SU-DHL-6 (cell line): Measurements from ENCODE around the gene CITED2.

Experiments
- H2AFZ ChIP-seq: fragments of 200-600 bp; sonication (generic); 2 replicates; pipeline ENCODE4 v1.6.1; 2014; ENCODE audit warnings: low read depth, mild to moderate bottlenecking, moderate library complexity, mixed read lengths, antibody characterized with exemption, low read length; ENCODE audit not compliant: severe bottlenecking
- H3F3A ChIP-seq: fragments of 200-600 bp; shearing (Covaris generic); 2 replicates; pipeline ENCODE4 v1.6.0; 2016; ENCODE audit warnings: antibody characterized with exemption, mild to moderate bottlenecking; ENCODE audit not compliant: insufficient read depth
- H3K27ac ChIP-seq: fragments of 200-600 bp; sonication (generic); 2 replicates; pipeline ENCODE4 v1.5.1; 2016; ENCODE audit warnings: low read depth, mild to moderate bottlenecking, low read length, moderate library complexity, mixed read lengths
- H3K27me3 ChIP-seq: fragments of 200-600 bp; sonication (generic), shearing (Covaris generic); 2 replicates; pipeline ENCODE4 v1.6.0; 2014; ENCODE audit warnings: mild to moderate bottlenecking, low read length
- H3K36me3 ChIP-seq: fragments of 200-600 bp; sonication (generic); 2 replicates; pipeline ENCODE4 v1.6.1; 2014; ENCODE audit warnings: mild to moderate bottlenecking, low read length, mixed read lengths
- H3K4me2 ChIP-seq: fragments of 300-600, 200-600 bp; shearing (Covaris generic), sonication (generic); 2 replicates; pipeline ENCODE4 v1.6.0; 2014; ENCODE audit warnings: low read length, low read depth, mild to moderate bottlenecking; ENCODE audit not compliant: poor library complexity, severe bottlenecking
- H3K4me3 ChIP-seq: fragments of 200-600 bp; sonication (generic); 2 replicates; pipeline ENCODE4 v1.5.1; 2014; ENCODE audit warnings: antibody characterized with exemption, low read length, mild to moderate bottlenecking, mixed read lengths; ENCODE audit not compliant: insufficient read depth, poor library complexity, severe bottlenecking
- H3K79me2 ChIP-seq: fragments of 200-600 bp; sonication (generic); 2 replicates; pipeline ENCODE4 v1.6.1; 2014; ENCODE audit warnings: mild to moderate bottlenecking, low read length, moderate library complexity; ENCODE audit not compliant: insufficient read depth
- H3K9ac ChIP-seq: fragments of 200-600 bp; sonication (generic); 2 replicates; pipeline ENCODE4 v1.7.0; 2014; ENCODE audit warnings: mild to moderate bottlenecking, low read length
- H3K9me2 ChIP-seq: fragments of 200-600 bp; sonication (generic); replicated peaks from 2 replicates; pipeline ENCODE4 v1.6.1; 2014; ENCODE audit warnings: low read length; ENCODE audit not compliant: insufficient read depth
- H3K9me3 ChIP-seq: fragments of 200-600 bp; sonication (generic); 2 replicates; pipeline ENCODE4 v1.6.1; 2014; ENCODE audit warnings: low read length, mixed read lengths; ENCODE audit not compliant: insufficient read depth
- H4K20me1 ChIP-seq: fragments of 200-600 bp; sonication (generic); 2 replicates; pipeline ENCODE4 v1.6.1; 2014; ENCODE audit warnings: low read depth, mild to moderate bottlenecking, antibody characterized with exemption, low read length, moderate library complexity, mixed read lengths
- EZH2phosphoT487 ChIP-seq: fragments of 200-600 bp; sonication (generic), shearing (Covaris generic); conservative IDR thresholded peaks from 2 replicates; pipeline ENCODE4 v1.6.1; 2018; ENCODE audit warnings: mild to moderate bottlenecking, antibody characterized with exemption, low read length, moderate library complexity, mixed read lengths
- TF ChIP-seq, protein P1 (sequence below): fragments of 200-600 bp; sonication (generic); IDR thresholded peaks from one replicate; pipeline ENCODE4 v1.5.1; 2017; ENCODE audit warnings: antibody characterized with exemption, mild to moderate bottlenecking, low read length, moderate library complexity; ENCODE audit not compliant: insufficient read depth, poor library complexity, severe bottlenecking

Gene CITED2

DNA sequence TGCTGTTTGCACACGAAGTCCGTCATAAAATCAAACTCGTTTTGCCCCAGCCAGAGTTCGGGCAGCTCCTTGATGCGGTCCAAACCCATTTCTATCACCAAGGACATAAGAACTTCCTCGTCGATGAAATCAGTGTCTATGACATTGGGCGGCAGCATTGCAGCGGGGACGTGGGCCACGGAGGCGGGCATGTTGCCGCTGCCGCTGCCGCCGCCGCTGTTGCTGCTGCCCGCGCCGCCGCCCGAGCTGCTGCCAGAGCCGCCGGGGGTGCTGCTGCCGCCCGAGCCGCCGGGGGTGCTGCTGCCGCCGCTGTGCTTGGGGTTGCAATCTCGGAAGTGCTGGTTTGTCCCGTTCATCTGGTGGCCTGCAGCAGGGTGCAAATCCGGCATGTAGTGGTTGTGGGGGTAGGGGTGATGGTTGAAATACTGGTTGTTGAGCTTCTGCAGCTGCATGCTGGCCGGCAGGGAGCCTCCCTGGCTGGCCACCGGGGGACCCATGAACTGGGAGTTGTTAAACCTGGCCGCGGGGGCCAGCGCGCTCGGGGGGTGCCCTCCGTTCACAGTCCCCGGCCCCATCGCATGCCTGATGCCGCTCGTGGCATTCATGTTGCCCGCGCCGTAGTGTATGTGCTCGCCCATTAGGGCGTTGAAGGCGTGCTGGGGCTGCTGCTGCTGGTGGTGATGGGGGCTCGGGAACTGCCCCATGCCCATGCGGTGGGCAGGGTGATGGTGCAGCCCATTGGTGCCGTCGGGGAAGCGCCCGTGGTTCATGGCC is 1.1 kb downstream of the CITED2 start:
- Histone ChIP-seq H3K9ac (peak overlapping the region; percentile 84), H3K27ac (peak overlapping the region; percentile 92), H3F3A (peaks cover 32% of the 10 kb centered on the region), H3K27me3 (no peaks in the 10 kb centered on the region), H4K20me1 (no peaks in the 10 kb centered on the region), H3K9me3 (no peaks in the 10 kb centered on the region), H3K79me2 (peaks cover 35% of the 10 kb centered on the region), H2AFZ (no peak overlapping the region), H3K4me2 (peak overlapping the region; percentile 65), H3K4me3 (peak overlapping the region; percentile 81), H3K36me3 (no peaks in the 10 kb centered on the region; the same call in 1 of the 2 replicates), H3K9me2 (no peaks in the 10 kb centered on the region)
- no peak for TF ChIP-seq EZH2phosphoT487
- TF ChIP-seq, protein P1, sequence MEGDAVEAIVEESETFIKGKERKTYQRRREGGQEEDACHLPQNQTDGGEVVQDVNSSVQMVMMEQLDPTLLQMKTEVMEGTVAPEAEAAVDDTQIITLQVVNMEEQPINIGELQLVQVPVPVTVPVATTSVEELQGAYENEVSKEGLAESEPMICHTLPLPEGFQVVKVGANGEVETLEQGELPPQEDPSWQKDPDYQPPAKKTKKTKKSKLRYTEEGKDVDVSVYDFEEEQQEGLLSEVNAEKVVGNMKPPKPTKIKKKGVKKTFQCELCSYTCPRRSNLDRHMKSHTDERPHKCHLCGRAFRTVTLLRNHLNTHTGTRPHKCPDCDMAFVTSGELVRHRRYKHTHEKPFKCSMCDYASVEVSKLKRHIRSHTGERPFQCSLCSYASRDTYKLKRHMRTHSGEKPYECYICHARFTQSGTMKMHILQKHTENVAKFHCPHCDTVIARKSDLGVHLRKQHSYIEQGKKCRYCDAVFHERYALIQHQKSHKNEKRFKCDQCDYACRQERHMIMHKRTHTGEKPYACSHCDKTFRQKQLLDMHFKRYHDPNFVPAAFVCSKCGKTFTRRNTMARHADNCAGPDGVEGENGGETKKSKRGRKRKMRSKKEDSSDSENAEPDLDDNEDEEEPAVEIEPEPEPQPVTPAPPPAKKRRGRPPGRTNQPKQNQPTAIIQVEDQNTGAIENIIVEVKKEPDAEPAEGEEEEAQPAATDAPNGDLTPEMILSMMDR: peak; percentile 19

DNA sequence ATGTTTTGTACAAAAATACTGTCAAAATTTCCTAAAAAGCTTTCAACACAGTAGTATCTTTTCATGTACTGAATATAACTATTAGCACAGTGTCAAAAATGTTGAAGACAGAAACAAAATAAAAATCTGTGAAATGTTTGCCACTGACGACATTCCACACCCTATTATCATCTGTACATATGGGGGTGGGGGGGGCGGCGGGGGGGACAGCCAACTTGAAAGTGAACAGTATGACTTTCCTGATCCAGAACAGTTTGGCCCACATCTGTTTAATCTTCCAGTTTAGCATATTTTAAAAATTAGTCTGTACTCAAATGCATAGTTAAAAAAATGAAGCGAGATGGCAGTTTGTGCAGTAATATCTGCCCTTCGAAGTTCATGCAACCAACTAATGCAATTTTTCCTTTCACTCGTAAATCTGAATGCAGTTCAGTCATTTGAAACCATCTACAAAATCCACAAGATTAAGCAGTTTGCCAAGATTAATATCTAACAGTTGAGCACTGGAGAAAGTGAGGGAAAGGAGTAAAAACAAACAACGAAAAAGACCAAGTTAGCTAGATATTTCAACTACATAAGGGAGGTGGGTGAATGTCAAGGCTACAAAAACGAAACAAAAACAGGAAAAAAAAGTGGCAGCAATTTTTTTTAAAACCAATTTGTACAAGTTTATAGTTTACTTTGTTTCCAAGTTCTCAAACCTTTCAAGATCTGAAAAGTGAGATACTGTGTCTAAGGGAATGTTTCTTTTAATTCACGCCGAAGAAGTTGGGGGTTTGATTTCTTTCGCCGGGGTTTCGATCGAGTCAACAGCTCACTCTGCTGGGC is 1.9 kb downstream of the CITED2 start:
- Histone ChIP-seq H3K9me2 (no peaks in the 10 kb centered on the region), H3F3A (peaks cover 37% of the 10 kb centered on the region), H3K9me3 (no peaks in the 10 kb centered on the region), H3K4me3 (peak overlapping the region; percentile 81), H2AFZ (no peak overlapping the region), H4K20me1 (no peaks in the 10 kb centered on the region), H3K79me2 (peaks cover 35% of the 10 kb centered on the region), H3K9ac (peak overlapping the region; percentile 84), H3K36me3 (no peaks in the 10 kb centered on the region; the same call in 1 of the 2 replicates), H3K27ac (peak overlapping the region; percentile 92), H3K27me3 (no peaks in the 10 kb centered on the region), H3K4me2 (peak overlapping the region; percentile 65)
- no peak for TF ChIP-seq EZH2phosphoT487
- TF ChIP-seq, protein P1: no peak

DNA sequence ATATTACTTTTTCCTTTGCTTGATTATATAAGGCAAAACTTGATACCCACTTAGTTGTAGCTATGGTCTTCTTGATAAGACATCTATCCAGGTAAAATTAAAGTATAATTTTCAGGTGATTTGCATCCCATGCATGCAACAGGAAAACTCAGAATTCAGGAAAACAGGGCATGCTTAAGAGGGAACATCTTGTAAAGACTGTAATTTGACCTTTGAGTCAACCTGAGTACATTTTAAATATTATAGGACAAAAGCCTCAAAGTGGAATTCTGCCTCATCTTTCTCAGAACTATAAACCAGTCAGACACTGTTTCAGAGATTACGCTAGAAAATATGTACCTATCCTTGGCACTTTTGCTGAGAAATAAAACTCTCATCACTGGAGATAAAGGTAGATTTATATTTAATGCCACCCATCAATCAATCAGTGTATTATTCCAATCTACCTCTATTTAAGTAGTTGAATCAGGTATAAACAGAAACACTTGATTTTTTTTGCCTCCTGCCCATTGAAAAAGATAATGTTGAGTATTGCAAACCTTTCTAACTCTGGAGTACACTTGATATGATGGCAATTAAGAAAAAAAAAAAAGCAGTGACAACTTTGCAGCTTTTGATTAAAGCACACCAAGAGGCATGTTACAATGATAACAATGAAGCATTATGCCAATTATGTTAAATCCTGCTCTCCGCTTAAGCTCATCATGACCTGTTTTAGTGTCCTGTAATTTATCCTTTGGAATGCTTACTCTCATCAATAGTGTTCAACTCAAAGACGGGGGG is 2.8 kb downstream of the CITED2 start:
- no peaks in the 10 kb centered on the region; the same call in 1 of the 2 replicates for H3K36me3 ChIP-seq
- no peak overlapping the region for H2AFZ ChIP-seq
- no peak overlapping the region for H3K27ac ChIP-seq
- H3K9me3 ChIP-seq: no peaks in the 10 kb centered on the region
- peaks cover 37% of the 10 kb centered on the region for H3F3A ChIP-seq
- no peaks in the 10 kb centered on the region for H3K27me3 ChIP-seq
- H3K4me3 ChIP-seq: peak overlapping the region; percentile 81
- H3K9ac ChIP-seq: no peak overlapping the region
- H3K79me2 ChIP-seq: peaks cover 35% of the 10 kb centered on the region
- no peaks in the 10 kb centered on the region for H4K20me1 ChIP-seq
- H3K9me2 ChIP-seq: no peaks in the 10 kb centered on the region
- peak overlapping the region; percentile 65 for H3K4me2 ChIP-seq
- TF ChIP-seq EZH2phosphoT487: no peak
- TF ChIP-seq, protein P1: no peak
